AG10803 (cell line): ENCODE measurements around the gene TASL.

ENCODE experiments used
- DNase-seq: peaks from one replicate; pipeline ENCODE4 v3.0.0; 2010; ENCODE audit warnings: low read depth
- H3K4me3 ChIP-seq: 2 replicates; pipeline ENCODE4 v1.5.1; 2011; ENCODE audit warnings: mild to moderate bottlenecking, low read length, control low read depth
- TF ChIP-seq, protein P1 (sequence below): conservative IDR thresholded peaks from 2 replicates; pipeline ENCODE4 v1.5.1; 2011; ENCODE audit warnings: mild to moderate bottlenecking, low read length, control low read depth, inconsistent platforms

TASL gene, protein sequence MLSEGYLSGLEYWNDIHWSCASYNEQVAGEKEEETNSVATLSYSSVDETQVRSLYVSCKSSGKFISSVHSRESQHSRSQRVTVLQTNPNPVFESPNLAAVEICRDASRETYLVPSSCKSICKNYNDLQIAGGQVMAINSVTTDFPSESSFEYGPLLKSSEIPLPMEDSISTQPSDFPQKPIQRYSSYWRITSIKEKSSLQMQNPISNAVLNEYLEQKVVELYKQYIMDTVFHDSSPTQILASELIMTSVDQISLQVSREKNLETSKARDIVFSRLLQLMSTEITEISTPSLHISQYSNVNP

DNA sequence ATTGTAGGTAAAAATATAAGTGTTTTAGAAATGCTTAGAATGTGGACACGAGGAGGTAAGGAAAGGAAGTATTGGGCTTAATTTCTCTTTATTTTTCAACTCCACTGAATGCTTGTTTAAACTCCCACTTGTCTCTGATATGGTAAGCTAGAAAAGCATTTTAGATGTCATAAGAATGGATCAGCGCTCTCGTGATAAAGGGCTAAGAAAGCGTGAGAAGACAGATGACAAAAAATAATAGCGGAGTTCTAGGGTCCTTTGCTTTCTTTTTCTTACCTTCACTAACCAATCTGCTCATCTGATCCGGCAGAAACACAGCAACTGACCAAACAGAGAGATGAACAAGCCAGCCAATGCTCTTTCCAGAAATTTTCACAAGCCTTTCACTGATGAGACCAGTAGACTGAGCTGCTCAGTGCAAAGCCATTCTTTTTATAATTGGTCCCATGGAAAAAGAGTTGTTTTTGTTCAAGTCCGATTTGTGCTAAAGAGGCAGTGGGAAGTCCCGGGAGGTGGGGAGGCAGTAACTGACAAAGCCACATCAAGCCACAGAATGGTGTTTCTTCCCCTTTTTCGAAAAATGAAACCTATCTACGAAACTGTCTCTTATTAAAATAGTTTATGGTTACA, at the start of gene TASL:
Gene TASL, minus strand, starts transcription at position 405 of the 630 bp plus-strand sequence. CDS start 17,411 bp downstream, outside the sequence.
- TF ChIP-seq, protein P1, sequence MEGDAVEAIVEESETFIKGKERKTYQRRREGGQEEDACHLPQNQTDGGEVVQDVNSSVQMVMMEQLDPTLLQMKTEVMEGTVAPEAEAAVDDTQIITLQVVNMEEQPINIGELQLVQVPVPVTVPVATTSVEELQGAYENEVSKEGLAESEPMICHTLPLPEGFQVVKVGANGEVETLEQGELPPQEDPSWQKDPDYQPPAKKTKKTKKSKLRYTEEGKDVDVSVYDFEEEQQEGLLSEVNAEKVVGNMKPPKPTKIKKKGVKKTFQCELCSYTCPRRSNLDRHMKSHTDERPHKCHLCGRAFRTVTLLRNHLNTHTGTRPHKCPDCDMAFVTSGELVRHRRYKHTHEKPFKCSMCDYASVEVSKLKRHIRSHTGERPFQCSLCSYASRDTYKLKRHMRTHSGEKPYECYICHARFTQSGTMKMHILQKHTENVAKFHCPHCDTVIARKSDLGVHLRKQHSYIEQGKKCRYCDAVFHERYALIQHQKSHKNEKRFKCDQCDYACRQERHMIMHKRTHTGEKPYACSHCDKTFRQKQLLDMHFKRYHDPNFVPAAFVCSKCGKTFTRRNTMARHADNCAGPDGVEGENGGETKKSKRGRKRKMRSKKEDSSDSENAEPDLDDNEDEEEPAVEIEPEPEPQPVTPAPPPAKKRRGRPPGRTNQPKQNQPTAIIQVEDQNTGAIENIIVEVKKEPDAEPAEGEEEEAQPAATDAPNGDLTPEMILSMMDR, result no peak
- DNase-seq, result no peak
- H3K4me3 ChIP-seq, result no peak within 1 kb of the TSS

DNA sequence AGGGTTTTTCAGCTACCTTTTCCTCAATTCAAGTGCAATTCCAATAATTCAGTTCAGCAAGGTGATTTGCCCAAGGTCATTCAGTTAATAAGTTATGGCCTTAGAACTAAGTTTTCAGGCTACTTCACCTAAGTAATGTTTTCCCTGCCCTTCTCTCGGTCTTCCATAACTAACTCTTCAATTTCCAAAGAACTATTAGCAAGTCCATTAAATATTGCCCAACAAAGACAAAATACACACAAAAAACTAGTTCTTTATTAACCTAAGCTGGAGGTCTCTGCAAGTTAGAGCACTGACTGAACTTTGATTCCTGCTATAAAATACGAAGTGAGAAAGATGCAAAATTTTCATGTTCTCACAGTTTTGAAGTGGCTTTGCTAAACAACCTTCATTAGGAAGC, 48.8 kb upstream of the TASL start:
- no peak overlapping the region for H3K4me3 ChIP-seq
- DNase-seq, result no peak
- TF ChIP-seq, protein P1, result no peak

DNA sequence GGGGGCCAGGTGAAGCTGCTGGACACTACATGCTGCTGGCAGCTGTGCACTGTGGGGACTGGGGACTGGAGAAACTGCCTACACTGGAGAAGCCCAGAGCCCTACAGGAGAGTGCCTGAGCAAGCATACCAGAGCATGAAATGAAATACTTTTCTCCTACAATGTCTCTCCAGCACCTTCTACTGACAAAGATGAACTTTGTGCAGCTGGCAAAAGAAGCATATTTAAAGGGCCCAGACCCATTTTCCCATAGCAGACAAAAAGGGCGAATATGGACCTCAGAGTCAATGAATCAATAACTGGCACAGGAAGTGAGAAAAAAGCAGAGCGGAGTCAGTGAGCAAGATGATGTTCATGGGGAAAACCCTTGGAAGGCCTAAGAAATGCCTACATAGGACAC, 44.8 kb upstream of the TASL start:
- no peak for DNase-seq
- TF ChIP-seq, protein P1, result no peak
- H3K4me3 ChIP-seq, result no peak overlapping the region

DNA sequence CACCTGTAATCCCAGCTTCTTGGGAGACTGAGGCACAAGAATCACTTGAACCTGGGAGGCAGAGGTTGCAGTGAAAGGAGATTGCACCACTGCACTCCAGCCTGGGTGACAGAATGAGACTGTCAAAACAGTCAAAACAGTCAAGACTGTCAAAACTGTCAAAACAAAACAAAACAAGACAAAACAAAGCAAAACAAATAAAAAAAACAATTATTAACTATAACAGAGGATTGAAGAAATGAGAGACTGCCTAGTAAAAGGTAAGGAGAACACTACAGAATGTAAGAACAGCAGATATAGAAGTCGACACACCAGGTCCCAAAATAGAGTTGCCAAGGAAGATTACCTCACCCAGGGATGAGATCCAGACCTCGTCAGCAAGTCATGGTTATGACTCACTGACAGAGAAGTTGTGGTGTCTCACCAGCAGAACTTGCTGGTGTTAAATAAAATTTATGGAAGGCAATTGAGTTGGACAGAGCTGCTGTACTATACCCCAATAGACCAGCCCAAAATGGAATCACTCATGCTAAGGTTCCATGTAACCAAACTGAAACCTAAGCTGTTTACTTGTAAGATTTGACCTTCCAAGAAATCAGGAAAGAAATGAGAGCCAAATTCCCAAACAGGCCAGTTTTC, 43.5 kb upstream of the TASL start:
- TF ChIP-seq, protein P1, result no peak
- H3K4me3 ChIP-seq, result no peak overlapping the region
- peak; percentile 88 for DNase-seq

DNA sequence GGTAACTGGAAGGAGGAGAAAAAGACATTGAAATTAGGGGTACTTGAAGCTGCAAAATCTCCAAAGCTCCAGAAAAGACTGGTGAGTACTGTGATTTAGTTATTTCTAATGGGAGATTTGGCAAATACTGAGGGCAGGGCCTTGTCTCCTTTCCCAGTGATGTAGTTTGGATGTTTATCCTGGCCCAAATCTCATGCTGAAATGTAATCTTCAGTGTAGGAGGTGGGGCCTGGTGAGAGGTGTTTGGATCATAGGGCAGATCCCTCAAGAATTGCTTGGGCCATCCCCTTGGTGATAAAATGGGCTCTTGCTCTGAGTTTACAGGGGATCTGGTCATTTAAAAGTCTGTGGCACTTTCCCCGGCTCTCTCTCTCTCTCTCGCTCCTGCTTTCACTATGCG, 42.6 kb upstream of the TASL start:
- TF ChIP-seq, protein P1, result no peak
- no peak overlapping the region for H3K4me3 ChIP-seq
- no peak for DNase-seq

DNA sequence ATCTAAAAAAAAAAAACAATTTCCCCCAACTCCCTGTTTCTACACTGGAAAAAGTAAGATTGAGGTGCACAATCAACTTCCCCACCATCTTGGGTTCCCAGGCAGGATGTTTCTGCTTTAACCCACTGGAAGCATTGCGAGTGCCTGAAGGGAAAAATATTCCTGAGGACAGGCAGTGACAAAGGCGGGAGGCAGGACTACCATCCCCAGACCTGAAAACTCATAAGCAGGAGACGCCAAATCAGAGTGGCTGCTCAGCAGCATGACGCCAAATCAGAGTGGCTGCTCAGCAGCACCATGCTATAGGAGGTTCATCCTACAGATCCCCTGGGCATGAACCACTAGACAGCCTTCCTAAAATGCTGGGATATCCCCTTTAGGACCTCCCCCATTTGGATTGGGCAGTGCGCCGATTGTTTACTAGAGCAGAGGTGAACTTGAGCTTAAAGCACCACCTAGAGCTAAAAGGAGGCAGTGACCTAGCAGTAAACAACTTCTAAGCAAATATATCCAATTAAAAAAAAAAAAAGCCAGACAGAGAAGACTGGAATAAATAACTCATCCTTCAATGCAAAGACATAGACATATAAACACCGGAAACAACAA, 40.7 kb upstream of the TASL start:
- TF ChIP-seq, protein P1, result no peak
- no peak overlapping the region for H3K4me3 ChIP-seq
- no peak for DNase-seq
